Keratinocyte (primary cell): ENCODE data around the gene IFIT2. TPM values are rescaled to one million over a fixed set of nuclear protein-coding genes. Genes with fewer than 3 reads are reported as not detected.

Experiments
- DNase-seq: peaks from one replicate; pipeline ENCODE4 v3.0.0-alpha.2; 2011; ENCODE audit warnings: low read depth, missing footprints, low spot score
- FAIRE-seq: peaks from 2 replicates; lab custom pipeline; 2011; peaks lifted over from hg19 to GRCh38; lab: Jason Lieb, UNC
- H2AFZ ChIP-seq: 2 replicates; pipeline ENCODE4 v1.6.0; 2012; ENCODE audit warnings: low read length, control low read depth, inconsistent platforms; ENCODE audit not compliant: control insufficient read depth
- H3K27ac ChIP-seq: 2 replicates; pipeline ENCODE4 v1.5.1; 2011; ENCODE audit warnings: low read length; ENCODE audit not compliant: control insufficient read depth, insufficient read depth
- H3K27me3 ChIP-seq: 3 replicates; pipeline ENCODE4 v1.6.0; 2011; ENCODE audit warnings: low read length; ENCODE audit not compliant: control insufficient read depth, insufficient read depth; ENCODE audit errors: extremely low read depth
- H3K36me3 ChIP-seq, 2 experiments: 2 replicates in 1 of 2; 3 replicates in 1 of 2; pipeline ENCODE4 v1.5.1; 2011; ENCODE audit warnings: low read length in 2 of 2, mild to moderate bottlenecking in 1 of 2; ENCODE audit not compliant: control insufficient read depth in 2 of 2, insufficient read depth in 2 of 2; ENCODE audit errors: extremely low read depth in 1 of 2
- H3K4me1 ChIP-seq: 3 replicates; pipeline ENCODE4 v1.5.1; 2011; ENCODE audit warnings: low read length; ENCODE audit not compliant: control insufficient read depth, insufficient read depth; ENCODE audit errors: extremely low read depth
- H3K4me2 ChIP-seq: 3 replicates; pipeline ENCODE4 v1.6.0; 2011; ENCODE audit warnings: low read depth, low read length; ENCODE audit not compliant: control insufficient read depth, insufficient read depth; ENCODE audit errors: extremely low read depth
- H3K4me3 ChIP-seq, 3 experiments: fragments of 200-600 bp in 1 of 3; sonication (generic) in 1 of 3; 2 replicates in 2 of 3; 3 replicates in 1 of 3; pipeline ENCODE4 v1.5.1; 2011 to 2016; ENCODE audit warnings: low read length in 3 of 3, mild to moderate bottlenecking in 3 of 3, control low read depth in 2 of 3, inconsistent platforms in 1 of 3, low read depth in 1 of 3, mixed read lengths in 1 of 3, mixed run types in 1 of 3, moderate library complexity in 1 of 3; ENCODE audit not compliant: control insufficient read depth in 2 of 3, insufficient read depth in 2 of 3; ENCODE audit errors: extremely low read depth in 1 of 3
- H3K79me2 ChIP-seq: 2 replicates; pipeline ENCODE4 v1.6.0; 2012; ENCODE audit warnings: low read length; ENCODE audit not compliant: control insufficient read depth, insufficient read depth
- H3K9ac ChIP-seq: 3 replicates; pipeline ENCODE4 v1.6.0; 2011; ENCODE audit warnings: low read length; ENCODE audit not compliant: control insufficient read depth, insufficient read depth; ENCODE audit errors: extremely low read depth
- H3K9me1 ChIP-seq: 3 replicates; pipeline ENCODE4 v1.6.0; 2011; ENCODE audit warnings: low read length; ENCODE audit not compliant: control insufficient read depth, insufficient read depth; ENCODE audit errors: extremely low read depth
- H3K9me3 ChIP-seq: 2 replicates; pipeline ENCODE4 v1.5.1; 2012; ENCODE audit warnings: low read depth, low read length; ENCODE audit not compliant: control insufficient read depth
- H4K20me1 ChIP-seq: 3 replicates; pipeline ENCODE4 v1.6.0; 2011; ENCODE audit warnings: low read length; ENCODE audit not compliant: control insufficient read depth, insufficient read depth; ENCODE audit errors: extremely low read depth
- EZH2 ChIP-seq: IDR thresholded peaks from one replicate; pipeline ENCODE4 v1.6.1; 2012; ENCODE audit warnings: inconsistent platforms, mild to moderate bottlenecking, low read length, moderate library complexity
- dilution Hi-C: fragments of 300-500 bp; cut with MboI; formaldehyde crosslinking; loops from one replicate; pipeline ENCODE4 v1.7.0; 2020; ENCODE audit warnings: low sequenced_read_pairs; ENCODE audit not compliant: extremely low pct_ligation_motif_present
- polyA plus RNA-seq, 5 experiments: library from polyadenylated mRNA; depleted of rRNA in 3 of 5; stranded (reverse) in 3 of 5; stranded (forward) in 1 of 5; unstranded in 1 of 5; fragments of >200 nt; gene quantifications; 1 replicate in 1 of 5; 2 replicates in 3 of 5; 3 replicates in 1 of 5; pipeline versions ENCODE4 v1.2.1 to v1.2.3, GENCODE V29; 2011 to 2012; ENCODE audit warnings: missing spikeins in 2 of 5, low read depth in 1 of 5, low replicate concordance in 1 of 5
- TF ChIP-seq, protein P1 (sequence below), 3 experiments: IDR thresholded peaks in 1 of 3; conservative IDR thresholded peaks in 1 of 3; optimal IDR thresholded peaks in 1 of 3; 2 replicates in 2 of 3; 3 replicates in 1 of 3; pipeline versions ENCODE3 to v1.5.1; 2011; ENCODE audit warnings: low read length in 3 of 3, mild to moderate bottlenecking in 3 of 3, moderate library complexity in 2 of 3, control low read depth in 1 of 3, inconsistent platforms in 1 of 3; ENCODE audit not compliant: insufficient read depth in 2 of 3; ENCODE audit errors: extremely low read depth in 1 of 3

IFIT2 gene
- polyA plus RNA-seq, 1 donor (not counting 4 experiments of a cell fraction or from before 2014, with no cell fraction given), result 3.9 TPM

- H3K9ac ChIP-seq, result no peak overlapping the region
- H3K36me3 ChIP-seq, result peaks cover 0 to 7% of the 10 kb centered on the region in 2 experiments
- dilution Hi-C loops, result no loop called here
- DNase-seq (no peak), FAIRE-seq (no peak)
- TF ChIP-seq EZH2, result no peak
- TF ChIP-seq, protein P1, sequence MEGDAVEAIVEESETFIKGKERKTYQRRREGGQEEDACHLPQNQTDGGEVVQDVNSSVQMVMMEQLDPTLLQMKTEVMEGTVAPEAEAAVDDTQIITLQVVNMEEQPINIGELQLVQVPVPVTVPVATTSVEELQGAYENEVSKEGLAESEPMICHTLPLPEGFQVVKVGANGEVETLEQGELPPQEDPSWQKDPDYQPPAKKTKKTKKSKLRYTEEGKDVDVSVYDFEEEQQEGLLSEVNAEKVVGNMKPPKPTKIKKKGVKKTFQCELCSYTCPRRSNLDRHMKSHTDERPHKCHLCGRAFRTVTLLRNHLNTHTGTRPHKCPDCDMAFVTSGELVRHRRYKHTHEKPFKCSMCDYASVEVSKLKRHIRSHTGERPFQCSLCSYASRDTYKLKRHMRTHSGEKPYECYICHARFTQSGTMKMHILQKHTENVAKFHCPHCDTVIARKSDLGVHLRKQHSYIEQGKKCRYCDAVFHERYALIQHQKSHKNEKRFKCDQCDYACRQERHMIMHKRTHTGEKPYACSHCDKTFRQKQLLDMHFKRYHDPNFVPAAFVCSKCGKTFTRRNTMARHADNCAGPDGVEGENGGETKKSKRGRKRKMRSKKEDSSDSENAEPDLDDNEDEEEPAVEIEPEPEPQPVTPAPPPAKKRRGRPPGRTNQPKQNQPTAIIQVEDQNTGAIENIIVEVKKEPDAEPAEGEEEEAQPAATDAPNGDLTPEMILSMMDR (optimal IDR thresholded peaks at IDR 0.05 in 1 of 3, IDR thresholded peaks at IDR 0.05 in 1 of 3, conservative IDR thresholded peaks at IDR 0.05 in 1 of 3; ENCODE audit: extremely low read depth in 1 of 3, insufficient read depth in 2 of 3, low read length in 3 of 3), result no peak
- no peak overlapping the region for H3K4me2 ChIP-seq
- H3K79me2 ChIP-seq, result peaks cover 2% of the 10 kb centered on the region
- no peaks in the 10 kb centered on the region for H4K20me1 ChIP-seq
- H3K4me1 ChIP-seq, result peaks cover 15% of the 10 kb centered on the region
- H3K9me3 ChIP-seq, result no peaks in the 10 kb centered on the region
- no peaks in the 10 kb centered on the region for H3K27me3 ChIP-seq
- no peak overlapping the region for H2AFZ ChIP-seq
- H3K9me1 ChIP-seq, result no peaks in the 10 kb centered on the region
- no peak overlapping the region for H3K27ac ChIP-seq
- no peak overlapping the region for H3K4me3 ChIP-seq
Observed at GRCh38 chr10:89338713-89339112, 36.9 kb downstream of the IFIT2 start.

DNA sequence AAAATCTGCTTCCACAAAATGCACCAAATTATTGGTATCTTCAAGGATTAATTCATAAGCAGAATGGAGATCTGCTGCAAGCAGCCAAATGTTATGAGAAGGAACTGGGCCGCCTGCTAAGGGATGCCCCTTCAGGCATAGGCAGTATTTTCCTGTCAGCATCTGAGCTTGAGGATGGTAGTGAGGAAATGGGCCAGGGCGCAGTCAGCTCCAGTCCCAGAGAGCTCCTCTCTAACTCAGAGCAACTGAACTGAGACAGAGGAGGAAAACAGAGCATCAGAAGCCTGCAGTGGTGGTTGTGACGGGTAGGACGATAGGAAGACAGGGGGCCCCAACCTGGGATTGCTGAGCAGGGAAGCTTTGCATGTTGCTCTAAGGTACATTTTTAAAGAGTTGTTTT lies 38.0 kb downstream of the IFIT2 start:
- TF ChIP-seq, protein P1 (optimal IDR thresholded peaks at IDR 0.05 in 1 of 3, IDR thresholded peaks at IDR 0.05 in 1 of 3, conservative IDR thresholded peaks at IDR 0.05 in 1 of 3; ENCODE audit: extremely low read depth in 1 of 3, insufficient read depth in 2 of 3, low read length in 3 of 3), result no peak
- Histone ChIP-seq H3K27me3 (no peaks in the 10 kb centered on the region), H3K9me1 (no peaks in the 10 kb centered on the region), H3K27ac (no peak overlapping the region), H4K20me1 (no peaks in the 10 kb centered on the region), H3K9ac (no peak overlapping the region), H3K4me1 (peaks cover 10% of the 10 kb centered on the region), H3K9me3 (no peaks in the 10 kb centered on the region), H2AFZ (no peak overlapping the region), H3K4me2 (no peak overlapping the region), H3K4me3 (no peak overlapping the region), H3K79me2 (no peaks in the 10 kb centered on the region), H3K36me3 (peaks cover 0 to 7% of the 10 kb centered on the region in 2 experiments)
- dilution Hi-C loops, result no loop called here
- no peak for FAIRE-seq
- DNase-seq, result no peak
